SK-N-MC (cell line): ENCODE measurements around the gene RABGEF1.

Source experiments
- EZH2 ChIP-seq: fragments of 200-600 bp; sonication (generic); IDR thresholded peaks from one replicate; pipeline ENCODE4 v1.6.1; 2017; ENCODE audit warnings: antibody characterized with exemption
- POLR2AphosphoS5 ChIP-seq: IDR thresholded peaks from 2 replicates; pipeline ENCODE4 v1.6.1; 2012; ENCODE audit warnings: mild to moderate bottlenecking, low read depth, low read length, borderline replicate concordance

DNA sequence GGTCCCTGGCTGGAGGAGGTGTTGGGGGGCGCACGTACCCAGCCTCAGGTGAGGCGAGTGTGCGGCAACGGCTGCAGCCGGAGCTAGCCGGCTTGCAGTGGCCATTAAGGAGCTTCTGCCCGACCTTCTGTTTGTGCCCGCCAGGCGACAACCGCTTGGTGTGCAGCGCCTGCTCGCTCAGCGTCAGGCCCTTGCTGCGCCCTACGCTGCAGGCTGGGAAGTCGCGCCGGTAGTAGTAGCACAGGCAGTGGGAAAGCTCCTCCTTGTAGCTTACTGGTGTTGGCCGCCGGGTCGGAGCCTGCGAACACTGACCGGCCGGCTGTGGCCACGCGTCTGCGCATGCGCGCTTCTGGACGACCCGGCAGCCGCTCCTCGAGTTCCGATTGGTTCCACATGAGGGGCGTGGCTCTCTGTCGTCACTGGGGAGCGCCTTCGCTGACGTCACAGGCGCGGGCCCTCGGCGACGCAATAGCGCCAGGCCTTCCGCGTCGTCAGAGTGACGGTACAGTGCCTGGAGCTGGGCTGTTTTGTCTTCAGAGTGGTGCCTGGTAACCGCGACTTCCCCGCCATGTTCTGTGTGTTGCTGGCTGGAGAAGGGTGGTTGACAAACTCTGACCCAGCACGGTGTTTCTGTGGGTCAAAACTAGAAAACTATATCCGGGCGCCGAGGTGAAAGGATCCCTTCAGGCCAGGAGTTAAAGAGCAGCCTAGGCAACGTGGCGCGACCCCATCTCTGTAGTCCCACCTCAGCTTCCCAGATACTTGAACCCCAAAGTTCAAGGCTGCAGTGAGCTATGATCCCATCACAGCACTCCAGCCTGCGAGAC is 104.2 kb downstream of the RABGEF1 start:
- TF ChIP-seq POLR2AphosphoS5: peak; percentile 98
- TF ChIP-seq EZH2: no peak
